Stimulated activated CD8-positive, alpha-beta memory T cell treated with anti-CD3 and anti-CD28 coated beads, Interleukin-7, amount 100 ng/mL, for 24 hours (primary cell): ENCODE results near the gene RNASE7.
"Not testable (repeated sequence)": the region's sequence is repeated elsewhere in the genome, so short reads cannot be mapped to it uniquely, and the experiment has no call there.

Experiments
- DNase-seq: peaks from one replicate; pipeline ENCODE4 v3.0.0-alpha.2; 2020; ENCODE audit warnings: low read depth

The RNASE7 gene

GRCh38 chr14:21023817-21024584 is 18.2 kb upstream of the RNASE7 start:
- no peak for DNase-seq

- peak; percentile 33 for DNase-seq
Measured at GRCh38 chr14:21024585-21025370, 17.4 kb upstream of the RNASE7 start, which contains the start of gene NDRG2. Gene NDRG2 (minus strand): TSS chr14:21025061. CDS start chr14:21023315, 1,746 bp downstream.

- no peak for DNase-seq
Measured at GRCh38 chr14:21025371-21026273, 16.5 kb upstream of the RNASE7 start.

- no peak for DNase-seq
Measured at GRCh38 chr14:21026274-21026987, 15.7 kb upstream of the RNASE7 start.

- no peak for DNase-seq
Measured at GRCh38 chr14:21026988-21027315, 15.2 kb upstream of the RNASE7 start.

GRCh38 chr14:21029917-21030316 is 12.2 kb upstream of the RNASE7 start, which contains the start of gene TPPP2:
Gene TPPP2 (plus strand): TSS chr14:21030217. CDS start chr14:21030582, 365 bp downstream.
- DNase-seq: no peak

GRCh38 chr14:21030531-21030930 is 11.6 kb upstream of the RNASE7 start:
- no peak for DNase-seq

- DNase-seq: no peak
Measured at GRCh38 chr14:21032326-21033132, 9.6 kb upstream of the RNASE7 start.

- DNase-seq: no peak
Measured at GRCh38 chr14:21033133-21033698, 8.9 kb upstream of the RNASE7 start.

GRCh38 chr14:21034707-21035106 is 7.5 kb upstream of the RNASE7 start, which contains the start of gene RNASE13:
Gene RNASE13 (minus strand): TSS chr14:21034807. CDS start chr14:21034288, 519 bp downstream.
- no peak for DNase-seq

GRCh38 chr14:21036751-21037150 is 5.4 kb upstream of the RNASE7 start:
- no peak for DNase-seq

GRCh38 chr14:21037156-21037555 is 5.0 kb upstream of the RNASE7 start:
- DNase-seq: no peak

GRCh38 chr14:21038441-21039422 is 3.4 kb upstream of the RNASE7 start:
- no peak for DNase-seq

- DNase-seq: no peak
Measured at GRCh38 chr14:21039585-21040369, 2.4 kb upstream of the RNASE7 start.

GRCh38 chr14:21040370-21040925 is 1.7 kb upstream of the RNASE7 start:
- no peak for DNase-seq

GRCh38 chr14:21040941-21041340 is 1.2 kb upstream of the RNASE7 start:
- DNase-seq: not testable (repeated sequence)

GRCh38 chr14:21042918-21043317 is 756 bp downstream of the RNASE7 start:
- DNase-seq: no peak
